Measurements from ENCODE around the gene BDNF. TPM values are rescaled to one million over a fixed set of nuclear protein-coding genes. Genes with fewer than 3 reads are reported as not detected.

Gene BDNF
- total and polyA plus RNA-seq, 4 donors = 0.38 to 1.6 (median 1.4) TPM

GRCh38 chr11:27692781-27693180 is 7.5 kb downstream of the BDNF start:
- H3K27me3 ChIP-seq (ENCODE audit: control insufficient read depth in 3 of 3, insufficient read depth in 3 of 3, low read length in 2 of 3) = peaks cover 0 to 25% (median 25%) of the 10 kb centered on the region in 3 donors
- 95 to 97% methylated on average over 2 of the region's 2 CpGs for WGBS, 2 donors
- H3K9ac ChIP-seq (ENCODE audit: insufficient read depth in 1 of 2, low read length in 2 of 2) = no peak overlapping the region
- DNase-seq (no peak), ATAC-seq (ENCODE audit: insufficient read depth, low FRiP score) (no peak)
- no peaks in the 10 kb centered on the region for H3K9me3 ChIP-seq (ENCODE audit: control insufficient read depth in 4 of 4, insufficient read depth in 3 of 4, low read length in 3 of 4)
- H3K4me3 ChIP-seq = no peak overlapping the region
- no peak overlapping the region for H3K27ac ChIP-seq (ENCODE audit: low read depth in 1 of 2, low read length in 1 of 2)
- peaks cover 0 to 2% (median 0%) of the 10 kb centered on the region in 5 donors for H3K4me1 ChIP-seq (ENCODE audit: control insufficient read depth in 5 of 5, insufficient read depth in 5 of 5, low read length in 5 of 5)
- H3K36me3 ChIP-seq (ENCODE audit: control insufficient read depth in 4 of 4, insufficient read depth in 4 of 4, low read length in 4 of 4) = no peaks in the 10 kb centered on the region
- TF ChIP-seq CTCF (IDR thresholded peaks at IDR 0.05; ENCODE audit: control extremely low read depth, extremely low read depth) = no peak

GRCh38 chr11:27688076-27688475 is 12.2 kb downstream of the BDNF start:
- no peak overlapping the region for H3K9ac ChIP-seq (ENCODE audit: insufficient read depth in 1 of 2, low read length in 2 of 2)
- no peak for DNase-seq
- 72 to 75% methylated on average over 4 of the region's 4 CpGs for WGBS, 2 donors

GRCh38 chr11:27681664-27682063 is 18.6 kb downstream of the BDNF start:
- ATAC-seq (ENCODE audit: insufficient read depth, low FRiP score) (no peak), DNase-seq (no peak)
- Histone ChIP-seq H3K27ac (ENCODE audit: low read depth in 1 of 2, low read length in 1 of 2) (no peak overlapping the region), H3K36me3 (ENCODE audit: control insufficient read depth in 4 of 4, insufficient read depth in 4 of 4, low read length in 4 of 4) (no peaks in the 10 kb centered on the region), H3K4me1 (ENCODE audit: control insufficient read depth in 5 of 5, insufficient read depth in 5 of 5, low read length in 5 of 5) (no peaks in the 10 kb centered on the region), H3K4me3 (no peak overlapping the region), H3K9ac (ENCODE audit: insufficient read depth in 1 of 2, low read length in 2 of 2) (no peak overlapping the region), H3K9me3 (ENCODE audit: control insufficient read depth in 4 of 4, insufficient read depth in 3 of 4, low read length in 3 of 4) (no peaks in the 10 kb centered on the region), H3K27me3 (ENCODE audit: control insufficient read depth in 3 of 3, insufficient read depth in 3 of 3, low read length in 2 of 3) (no peaks in the 10 kb centered on the region)
- 83 to 87% methylated on average over 1 of the region's 1 CpG for WGBS, 2 donors
- TF ChIP-seq CTCF (IDR thresholded peaks at IDR 0.05; ENCODE audit: control extremely low read depth, extremely low read depth) = no peak

More at GRCh38 chr11:27688076-27688475, 12.2 kb downstream of the BDNF start:
- Histone ChIP-seq H3K4me1 (ENCODE audit: control insufficient read depth in 5 of 5, insufficient read depth in 5 of 5, low read length in 5 of 5) (peaks cover 0 to 3% (median 0%) of the 10 kb centered on the region in 5 donors), H3K4me3 (no peak overlapping the region), H3K9me3 (ENCODE audit: control insufficient read depth in 4 of 4, insufficient read depth in 3 of 4, low read length in 3 of 4) (no peaks in the 10 kb centered on the region), H3K27ac (ENCODE audit: low read depth in 1 of 2, low read length in 1 of 2) (no peak overlapping the region), H3K36me3 (ENCODE audit: control insufficient read depth in 4 of 4, insufficient read depth in 4 of 4, low read length in 4 of 4) (no peaks in the 10 kb centered on the region), H3K27me3 (ENCODE audit: control insufficient read depth in 3 of 3, insufficient read depth in 3 of 3, low read length in 2 of 3) (no peaks in the 10 kb centered on the region)
- TF ChIP-seq CTCF (IDR thresholded peaks at IDR 0.05; ENCODE audit: control extremely low read depth, extremely low read depth) = no peak
- no peak for ATAC-seq (ENCODE audit: insufficient read depth, low FRiP score)
